Mesodermal cell (in vitro differentiated cells): ENCODE data around the gene CENPF. TPM values are rescaled to one million over a fixed set of nuclear protein-coding genes. Genes with fewer than 3 reads are reported as not detected.

Experiments
- H3K27ac ChIP-seq: 2 replicates; pipeline ENCODE4 v1.7.0; 2013; ENCODE audit warnings: mild to moderate bottlenecking, low read depth, low read length, moderate library complexity; ENCODE audit not compliant: severe bottlenecking
- H3K36me3 ChIP-seq: 2 replicates; pipeline ENCODE4 v1.7.1; 2013; ENCODE audit warnings: mild to moderate bottlenecking, low read length, moderate library complexity; ENCODE audit not compliant: control insufficient read depth, insufficient read depth
- H3K4me1 ChIP-seq: one replicate; pipeline ENCODE4 v1.7.1; 2013; ENCODE audit warnings: mild to moderate bottlenecking, low read length; ENCODE audit not compliant: insufficient read depth, control insufficient read depth, poor library complexity, severe bottlenecking
- H3K4me3 ChIP-seq: 2 replicates; pipeline ENCODE4 v1.7.0; 2013; ENCODE audit warnings: low read length, control low read depth, mild to moderate bottlenecking; ENCODE audit not compliant: insufficient read depth, poor library complexity, severe bottlenecking; ENCODE audit errors: extremely low read depth
- H3K9me3 ChIP-seq: 2 replicates; pipeline ENCODE4 v1.7.1; 2013; ENCODE audit warnings: mild to moderate bottlenecking, low read length, moderate library complexity; ENCODE audit not compliant: control insufficient read depth
- WGBS, 2 experiments: methylation state at CpG; one replicate each; pipeline ENCODE4 v1.1.5; 2013; ENCODE audit warnings: missing lambda C conversion rate in 2 of 2; ENCODE audit not compliant: insufficient coverage in 2 of 2; 5-methylcytosine and 5-hydroxymethylcytosine counted together
- polyA plus RNA-seq, 2 experiments: library from polyadenylated mRNA; stranded (reverse); fragments of 50-300 nt; gene quantifications; one replicate each; pipeline ENCODE4 v1.2.3, GENCODE V29; 2013

Gene CENPF
- polyA plus RNA-seq (2013, experiment 1 of 2) = 52.7 TPM
- 77.4 TPM for polyA plus RNA-seq (2013, experiment 2 of 2)

GRCh38 chr1:214602764-214603657 lies at the start of gene CENPF:
TSS of gene CENPF (plus strand) at chr1:214603195. CDS start at chr1:214613755, 10,560 bp downstream.
- H3K4me3 ChIP-seq = peak within 1 kb of the TSS; percentile 61
- H3K27ac ChIP-seq = peak within 1 kb of the TSS; percentile 86
- no peaks in the 10 kb centered on the region for H3K4me1 ChIP-seq
- 0 to 1% methylated on average over 57 to 58 of the region's 65 CpGs for WGBS, 2 experiments
- peaks cover 5% of the 10 kb centered on the region for H3K36me3 ChIP-seq
- H3K9me3 ChIP-seq = no peaks in the 10 kb centered on the region

- no peaks in the 10 kb centered on the region for H3K36me3 ChIP-seq
- H3K4me1 ChIP-seq = peaks cover 30% of the 10 kb centered on the region
- H3K4me3 ChIP-seq = no peak overlapping the region
- 81 to 94% methylated on average over 4 of the region's 8 CpGs for WGBS, 2 experiments
- peak overlapping the region; percentile 5 for H3K27ac ChIP-seq
- no peaks in the 10 kb centered on the region for H3K9me3 ChIP-seq
Measured at GRCh38 chr1:214557952-214558735, 44.9 kb upstream of the CENPF start.

GRCh38 chr1:214563881-214564280 lies 39.1 kb upstream of the CENPF start:
- H3K36me3 ChIP-seq = no peaks in the 10 kb centered on the region
- H3K9me3 ChIP-seq = no peaks in the 10 kb centered on the region
- H3K4me3 ChIP-seq = no peak overlapping the region
- peaks cover 6% of the 10 kb centered on the region for H3K4me1 ChIP-seq
- H3K27ac ChIP-seq = no peak overlapping the region

DNA sequence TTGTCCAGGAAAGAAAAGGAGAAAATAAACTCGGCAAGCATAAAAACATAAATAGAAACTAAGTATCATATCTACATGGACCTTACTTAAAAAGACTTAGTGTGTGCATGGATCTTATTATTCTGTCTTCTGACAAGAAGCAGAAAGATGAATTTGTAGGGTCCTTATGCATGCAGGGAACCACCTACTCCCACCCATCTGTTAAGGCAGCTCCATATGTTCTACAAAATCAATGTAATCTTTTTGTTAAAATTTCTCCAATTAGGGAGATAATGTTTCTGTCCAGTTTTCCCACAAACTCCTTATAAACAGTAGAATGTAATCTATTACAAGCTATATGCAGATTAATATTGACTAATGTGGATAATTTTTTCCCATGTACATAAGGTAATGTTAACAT lies 37.7 kb upstream of the CENPF start:
- no peaks in the 10 kb centered on the region for H3K36me3 ChIP-seq
- H3K4me1 ChIP-seq = peaks cover 5% of the 10 kb centered on the region
- H3K27ac ChIP-seq = no peak overlapping the region
- WGBS, 2 experiments = no CpG with 5 or more reads among the region's 1 CpG
- no peaks in the 10 kb centered on the region for H3K9me3 ChIP-seq
- no peak overlapping the region for H3K4me3 ChIP-seq

GRCh38 chr1:214566158-214567104 lies 36.6 kb upstream of the CENPF start:
- Histone ChIP-seq H3K4me1 (peaks cover 12% of the 10 kb centered on the region), H3K36me3 (no peaks in the 10 kb centered on the region), H3K27ac (no peak overlapping the region), H3K4me3 (no peak overlapping the region), H3K9me3 (no peaks in the 10 kb centered on the region)
- WGBS, 2 experiments = 80% methylated on average over 1 of the region's 3 CpGs; no CpG with 5 or more reads in 1 of the 2 experiments

DNA sequence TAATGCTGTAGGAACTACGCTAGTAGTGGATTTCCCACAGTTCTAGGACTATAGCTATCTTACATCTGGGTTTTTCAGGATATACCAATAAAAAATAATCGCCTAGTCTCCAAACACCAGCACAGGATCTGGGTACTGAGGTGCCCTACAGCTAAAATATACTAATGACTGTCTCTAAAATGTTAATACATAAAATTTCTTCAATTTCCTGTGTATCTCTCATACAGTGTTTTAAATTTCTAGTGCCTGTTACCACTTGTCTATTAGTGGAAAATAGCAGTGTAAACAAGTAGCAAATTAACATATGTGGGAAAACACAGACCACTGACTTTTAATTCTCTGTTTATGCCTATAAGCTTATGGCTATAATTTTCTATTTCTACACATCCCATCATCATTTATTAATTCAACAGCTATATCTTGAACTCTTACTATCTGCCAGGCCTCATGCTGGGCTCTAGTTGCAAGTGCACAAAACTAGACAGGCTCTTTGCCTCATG lies 35.5 kb upstream of the CENPF start:
- Histone ChIP-seq H3K27ac (no peak overlapping the region), H3K4me3 (no peak overlapping the region), H3K4me1 (peaks cover 19% of the 10 kb centered on the region), H3K36me3 (no peaks in the 10 kb centered on the region), H3K9me3 (no peaks in the 10 kb centered on the region)
- WGBS, 2 experiments = no CpG with 5 or more reads among the region's 2 CpGs

GRCh38 chr1:214568328-214568727 lies 34.7 kb upstream of the CENPF start:
- no peaks in the 10 kb centered on the region for H3K36me3 ChIP-seq
- no peak overlapping the region for H3K4me3 ChIP-seq
- no peaks in the 10 kb centered on the region for H3K9me3 ChIP-seq
- peaks cover 23% of the 10 kb centered on the region for H3K4me1 ChIP-seq
- H3K27ac ChIP-seq = no peak overlapping the region
- 94 to 95% methylated on average over 4 of the region's 4 CpGs for WGBS, 2 experiments

DNA sequence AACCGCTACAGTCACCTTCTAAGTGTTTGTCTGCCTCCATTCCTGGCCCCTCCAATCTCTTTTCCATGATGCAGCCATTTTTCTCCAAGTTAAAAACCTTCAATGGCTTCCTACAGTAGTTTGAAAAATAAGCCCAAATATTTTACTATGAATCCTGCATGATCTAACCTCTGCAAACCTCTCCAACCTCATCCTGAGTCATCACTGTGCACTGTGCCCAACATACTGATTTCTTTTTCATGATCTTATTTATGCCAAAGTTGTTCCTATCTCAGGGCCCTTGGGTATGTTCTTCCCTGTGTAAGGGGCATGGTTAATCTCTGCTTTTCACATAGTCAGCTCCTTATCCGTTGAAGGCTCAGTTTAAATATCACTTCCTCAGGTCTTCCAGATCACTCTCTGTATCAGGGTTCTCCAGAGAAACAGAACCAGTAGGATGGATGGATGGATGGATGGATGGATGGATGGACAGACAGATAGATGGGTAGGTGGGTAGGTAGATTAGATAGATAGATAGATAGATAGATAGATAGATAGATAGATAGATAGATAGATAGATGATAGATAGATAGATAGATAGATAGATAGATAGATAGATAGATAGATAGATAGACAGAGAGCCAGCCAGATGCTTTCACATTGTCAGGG lies 33.5 kb upstream of the CENPF start:
- Histone ChIP-seq H3K27ac (no peak overlapping the region), H3K36me3 (no peaks in the 10 kb centered on the region), H3K4me1 (peaks cover 23% of the 10 kb centered on the region), H3K9me3 (no peaks in the 10 kb centered on the region), H3K4me3 (no peak overlapping the region)
- WGBS, 2 experiments = 83 to 100% methylated on average over 1 of the region's 2 CpGs

- H3K4me1 ChIP-seq = peaks cover 23% of the 10 kb centered on the region
- H3K9me3 ChIP-seq = no peaks in the 10 kb centered on the region
- H3K27ac ChIP-seq = no peak overlapping the region
- H3K4me3 ChIP-seq = no peak overlapping the region
- H3K36me3 ChIP-seq = no peaks in the 10 kb centered on the region
- WGBS, 2 experiments = 80% methylated on average over 1 of the region's 2 CpGs; no CpG with 5 or more reads in 1 of the 2 experiments
Measured at GRCh38 chr1:214570442-214570841, 32.6 kb upstream of the CENPF start.

DNA sequence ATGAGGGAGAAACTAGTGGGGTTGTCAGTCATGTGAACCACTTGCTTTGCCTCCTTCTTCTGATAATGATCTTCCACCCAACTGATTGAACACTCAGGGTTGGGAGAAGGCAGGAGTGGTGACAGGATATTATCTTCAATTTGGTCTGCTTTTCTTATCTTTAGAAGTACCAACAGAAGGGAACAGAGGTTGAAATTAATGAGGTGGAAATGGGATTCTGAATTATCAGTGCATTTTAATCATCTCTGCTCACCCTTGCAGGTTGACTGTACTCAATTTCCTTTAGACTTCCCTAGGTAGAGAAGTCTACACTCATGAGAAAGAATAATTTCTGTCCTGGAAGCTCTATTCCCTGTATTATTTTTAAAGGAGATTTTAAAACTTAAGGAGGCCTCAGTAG lies 31.7 kb upstream of the CENPF start:
- Histone ChIP-seq H3K4me1 (peaks cover 23% of the 10 kb centered on the region), H3K36me3 (no peaks in the 10 kb centered on the region), H3K27ac (no peak overlapping the region), H3K4me3 (no peak overlapping the region), H3K9me3 (peaks cover 7% of the 10 kb centered on the region)
